ENCODE data around the gene EXTL2.

DNA sequence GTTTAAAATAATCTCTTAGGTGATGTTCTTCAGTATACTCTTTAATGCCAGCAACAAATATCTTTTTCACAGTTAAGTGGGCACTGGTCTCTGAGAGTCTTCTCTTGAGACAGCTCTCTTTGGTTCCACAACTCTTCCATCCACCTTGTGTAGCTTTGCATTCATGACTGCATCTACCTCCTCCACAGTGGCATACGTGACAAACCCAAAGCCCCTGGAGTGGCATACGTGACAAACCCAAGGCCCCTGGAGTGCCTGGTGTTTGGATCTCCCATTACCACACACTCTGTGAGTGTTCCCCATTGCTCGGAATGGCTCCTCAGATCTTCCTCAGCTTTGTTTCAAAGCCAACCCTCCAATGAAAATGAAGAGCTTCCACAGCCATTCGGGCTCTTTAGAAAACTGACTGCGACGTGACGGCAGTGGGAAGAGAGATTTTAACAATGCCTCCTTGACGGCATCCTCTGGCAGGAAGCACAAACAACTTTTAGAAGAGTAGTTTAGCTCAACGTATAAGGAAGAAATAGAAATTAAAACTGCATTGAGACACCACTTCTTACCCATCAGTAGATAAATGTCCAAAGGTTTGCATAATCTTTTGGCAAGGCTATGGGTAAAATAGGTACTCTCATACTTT, 47.1 kb upstream of the EXTL2 start:
- TF ChIP-seq, protein P1, sequence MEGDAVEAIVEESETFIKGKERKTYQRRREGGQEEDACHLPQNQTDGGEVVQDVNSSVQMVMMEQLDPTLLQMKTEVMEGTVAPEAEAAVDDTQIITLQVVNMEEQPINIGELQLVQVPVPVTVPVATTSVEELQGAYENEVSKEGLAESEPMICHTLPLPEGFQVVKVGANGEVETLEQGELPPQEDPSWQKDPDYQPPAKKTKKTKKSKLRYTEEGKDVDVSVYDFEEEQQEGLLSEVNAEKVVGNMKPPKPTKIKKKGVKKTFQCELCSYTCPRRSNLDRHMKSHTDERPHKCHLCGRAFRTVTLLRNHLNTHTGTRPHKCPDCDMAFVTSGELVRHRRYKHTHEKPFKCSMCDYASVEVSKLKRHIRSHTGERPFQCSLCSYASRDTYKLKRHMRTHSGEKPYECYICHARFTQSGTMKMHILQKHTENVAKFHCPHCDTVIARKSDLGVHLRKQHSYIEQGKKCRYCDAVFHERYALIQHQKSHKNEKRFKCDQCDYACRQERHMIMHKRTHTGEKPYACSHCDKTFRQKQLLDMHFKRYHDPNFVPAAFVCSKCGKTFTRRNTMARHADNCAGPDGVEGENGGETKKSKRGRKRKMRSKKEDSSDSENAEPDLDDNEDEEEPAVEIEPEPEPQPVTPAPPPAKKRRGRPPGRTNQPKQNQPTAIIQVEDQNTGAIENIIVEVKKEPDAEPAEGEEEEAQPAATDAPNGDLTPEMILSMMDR (IDR thresholded peaks at IDR 0.05), result no peak
- TF ChIP-seq POLR2AphosphoS5 (IDR thresholded peaks at IDR 0.05; ENCODE audit: low read depth, low read length) (no peak), SIN3A (IDR thresholded peaks at IDR 0.05; ENCODE audit: borderline replicate concordance, insufficient read depth, low read depth, low read length) (no peak)
- TF ChIP-seq, protein P2, sequence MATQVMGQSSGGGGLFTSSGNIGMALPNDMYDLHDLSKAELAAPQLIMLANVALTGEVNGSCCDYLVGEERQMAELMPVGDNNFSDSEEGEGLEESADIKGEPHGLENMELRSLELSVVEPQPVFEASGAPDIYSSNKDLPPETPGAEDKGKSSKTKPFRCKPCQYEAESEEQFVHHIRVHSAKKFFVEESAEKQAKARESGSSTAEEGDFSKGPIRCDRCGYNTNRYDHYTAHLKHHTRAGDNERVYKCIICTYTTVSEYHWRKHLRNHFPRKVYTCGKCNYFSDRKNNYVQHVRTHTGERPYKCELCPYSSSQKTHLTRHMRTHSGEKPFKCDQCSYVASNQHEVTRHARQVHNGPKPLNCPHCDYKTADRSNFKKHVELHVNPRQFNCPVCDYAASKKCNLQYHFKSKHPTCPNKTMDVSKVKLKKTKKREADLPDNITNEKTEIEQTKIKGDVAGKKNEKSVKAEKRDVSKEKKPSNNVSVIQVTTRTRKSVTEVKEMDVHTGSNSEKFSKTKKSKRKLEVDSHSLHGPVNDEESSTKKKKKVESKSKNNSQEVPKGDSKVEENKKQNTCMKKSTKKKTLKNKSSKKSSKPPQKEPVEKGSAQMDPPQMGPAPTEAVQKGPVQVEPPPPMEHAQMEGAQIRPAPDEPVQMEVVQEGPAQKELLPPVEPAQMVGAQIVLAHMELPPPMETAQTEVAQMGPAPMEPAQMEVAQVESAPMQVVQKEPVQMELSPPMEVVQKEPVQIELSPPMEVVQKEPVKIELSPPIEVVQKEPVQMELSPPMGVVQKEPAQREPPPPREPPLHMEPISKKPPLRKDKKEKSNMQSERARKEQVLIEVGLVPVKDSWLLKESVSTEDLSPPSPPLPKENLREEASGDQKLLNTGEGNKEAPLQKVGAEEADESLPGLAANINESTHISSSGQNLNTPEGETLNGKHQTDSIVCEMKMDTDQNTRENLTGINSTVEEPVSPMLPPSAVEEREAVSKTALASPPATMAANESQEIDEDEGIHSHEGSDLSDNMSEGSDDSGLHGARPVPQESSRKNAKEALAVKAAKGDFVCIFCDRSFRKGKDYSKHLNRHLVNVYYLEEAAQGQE (IDR thresholded peaks at IDR 0.05; ENCODE audit: insufficient read depth in 1 of 2, low read depth in 2 of 2, low read length in 1 of 2), result no peak

All from Panc1 (cell line).